HG02642 (cell line): ENCODE measurements around the gene RPF1.

ENCODE experiments used
- ATAC-seq: cut with Tn5 transposase; IDR thresholded peaks from one replicate; pipeline ENCODE4 v1.9.1; 2021; ENCODE audit warnings: mild to moderate bottlenecking; ENCODE audit not compliant: unreplicated experiment, poor library complexity

RPF1 gene

DNA sequence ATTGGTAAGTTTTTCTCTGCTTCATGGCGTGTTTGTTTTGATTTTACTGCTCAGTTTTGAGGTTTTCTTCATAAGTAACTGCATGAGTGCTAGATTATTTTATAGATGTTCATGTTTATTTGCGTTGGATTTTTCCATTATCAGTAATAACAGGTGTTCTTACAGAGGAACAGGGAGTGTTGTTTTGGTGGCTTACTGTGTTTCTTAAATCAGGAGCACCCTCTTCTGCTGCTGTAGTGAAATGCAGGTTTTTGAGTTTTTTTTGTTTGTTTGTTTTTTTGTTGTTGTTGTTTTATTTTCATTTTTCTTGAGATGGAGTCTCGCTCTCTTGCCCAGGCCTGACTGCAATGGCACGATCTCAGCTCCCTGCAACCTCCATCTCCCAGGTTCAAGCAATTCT, 62.6 kb downstream of the RPF1 start:
- no peak for ATAC-seq
